Thoracic aorta (tissue), 2 donors: Measurements from ENCODE around the gene NTSR1. TPM values are rescaled to one million over a fixed set of nuclear protein-coding genes. Genes with fewer than 3 reads are reported as not detected.

ENCODE experiments used
- ATAC-seq: fragments of 150-250 bp; one replicate; pipeline ENCODE4 v1.8.0; 2017; ENCODE audit warnings: low read depth; ENCODE audit not compliant: insufficient number of reproducible peaks, low FRiP score
- DNase-seq: peaks from one replicate; pipeline ENCODE4 v3.0.0-alpha.2; 2020; ENCODE audit warnings: low spot score
- H3K27ac ChIP-seq, 2 donors: fragments of 200-600 bp; sonication (generic); 1 replicate in 1 of 2; 2 replicates in 1 of 2; pipeline ENCODE4 v1.5.1; 2016; ENCODE audit warnings: mild to moderate bottlenecking in 2 of 2, moderate library complexity in 2 of 2
- H3K27me3 ChIP-seq: fragments of 200-600 bp; sonication (generic); replicated peaks from 2 replicates; pipeline ENCODE4 v1.6.0; 2016; ENCODE audit warnings: mild to moderate bottlenecking; ENCODE audit not compliant: insufficient read depth
- H3K36me3 ChIP-seq: fragments of 200-600 bp; sonication (generic); one replicate; pipeline ENCODE4 v1.5.1; 2016
- H3K4me1 ChIP-seq, 2 donors: fragments of 200-600 bp; sonication (generic); 1 replicate in 1 of 2; 2 replicates in 1 of 2; pipeline versions ENCODE4 v1.5.1 to v1.6.0; 2016; ENCODE audit warnings: low read depth in 2 of 2, mild to moderate bottlenecking in 1 of 2; ENCODE audit not compliant: control insufficient read depth in 1 of 2
- H3K4me3 ChIP-seq: fragments of 200-600 bp; sonication (generic); 2 replicates; pipeline ENCODE4 v1.5.1; 2016; ENCODE audit warnings: mild to moderate bottlenecking
- H3K9me3 ChIP-seq: fragments of 200-600 bp; sonication (generic); 2 replicates; pipeline ENCODE4 v1.5.1; 2016
- CTCF ChIP-seq: fragments of 200-600 bp; sonication (generic); IDR thresholded peaks from one replicate; pipeline ENCODE4 v1.5.1; 2019; ENCODE audit warnings: antibody characterized with exemption
- total RNA-seq, 2 donors: library from RNA; depleted of rRNA; stranded (reverse); fragments of >200 nt; gene quantifications; one replicate each; pipeline versions ENCODE4 v1.1.0 to v1.2.3, GENCODE V29; 2016

NTSR1 gene
- total RNA-seq, 2 donors from 2014 or later, result not detected

GRCh38 chr20:62802026-62802712 is 93.5 kb downstream of the NTSR1 start:
- H3K4me3 ChIP-seq, result no peak overlapping the region
- ATAC-seq (no peak), DNase-seq (no peak)
- H3K27me3 ChIP-seq, result no peaks in the 10 kb centered on the region
- H3K27ac ChIP-seq, result no peak overlapping the region
- TF ChIP-seq CTCF, result no peak
- peaks cover 17 to 33% of the 10 kb centered on the region in 2 donors for H3K4me1 ChIP-seq
- H3K9me3 ChIP-seq, result no peaks in the 10 kb centered on the region
- peaks cover 9% of the 10 kb centered on the region for H3K36me3 ChIP-seq

GRCh38 chr20:62804021-62804626 is 95.5 kb downstream of the NTSR1 start:
- DNase-seq, result no peak
- H3K4me1 ChIP-seq, result peaks cover 16 to 38% of the 10 kb centered on the region in 2 donors
- H3K27me3 ChIP-seq, result no peaks in the 10 kb centered on the region
- TF ChIP-seq CTCF, result no peak
- peak overlapping the region; percentile 95 for H3K4me3 ChIP-seq
- peak overlapping the region; percentile 58 to 78 for H3K27ac ChIP-seq
- H3K9me3 ChIP-seq, result no peaks in the 10 kb centered on the region
- ATAC-seq, result no peak
- H3K36me3 ChIP-seq, result peaks cover 17% of the 10 kb centered on the region

- peaks cover 18% of the 10 kb centered on the region for H3K36me3 ChIP-seq
- H3K27me3 ChIP-seq, result no peaks in the 10 kb centered on the region
- H3K27ac ChIP-seq, result peak within 1 kb of the TSS; percentile 65 to 78
- no peaks in the 10 kb centered on the region for H3K9me3 ChIP-seq
- peaks cover 16 to 38% of the 10 kb centered on the region in 2 donors for H3K4me1 ChIP-seq
- no peak for TF ChIP-seq CTCF
- ATAC-seq (no peak), DNase-seq (no peak)
- H3K4me3 ChIP-seq, result peak within 1 kb of the TSS; percentile 95
Measured at GRCh38 chr20:62804627-62805154, 96.1 kb downstream of the NTSR1 start, which contains the start of gene OGFR. OGFR (plus strand) TSS chr20:62804835; CDS start chr20:62804860, 25 bp downstream.

- H3K4me3 ChIP-seq, result peak overlapping the region; percentile 95
- peak overlapping the region; percentile 65 to 78 for H3K27ac ChIP-seq
- TF ChIP-seq CTCF, result no peak
- H3K4me1 ChIP-seq, result peaks cover 16 to 38% of the 10 kb centered on the region in 2 donors
- no peaks in the 10 kb centered on the region for H3K9me3 ChIP-seq
- peaks cover 22% of the 10 kb centered on the region for H3K36me3 ChIP-seq
- ATAC-seq (no peak), DNase-seq (no peak)
- no peaks in the 10 kb centered on the region for H3K27me3 ChIP-seq
Measured at GRCh38 chr20:62805155-62805710, 96.6 kb downstream of the NTSR1 start.
